ENCODE results near the gene CBLL1. TPM values are rescaled to one million over a fixed set of nuclear protein-coding genes. Genes with fewer than 3 reads are reported as not detected.
A peak's percentile ranks its signal among the peaks of the same experiment; 100 is the strongest.

The CBLL1 gene
- total and polyA plus RNA-seq, 2 of the 13 experiments (the other 11 are each of a cell fraction or from before 2014, with no cell fraction given), result 8.8 to 10.5 TPM

DNA sequence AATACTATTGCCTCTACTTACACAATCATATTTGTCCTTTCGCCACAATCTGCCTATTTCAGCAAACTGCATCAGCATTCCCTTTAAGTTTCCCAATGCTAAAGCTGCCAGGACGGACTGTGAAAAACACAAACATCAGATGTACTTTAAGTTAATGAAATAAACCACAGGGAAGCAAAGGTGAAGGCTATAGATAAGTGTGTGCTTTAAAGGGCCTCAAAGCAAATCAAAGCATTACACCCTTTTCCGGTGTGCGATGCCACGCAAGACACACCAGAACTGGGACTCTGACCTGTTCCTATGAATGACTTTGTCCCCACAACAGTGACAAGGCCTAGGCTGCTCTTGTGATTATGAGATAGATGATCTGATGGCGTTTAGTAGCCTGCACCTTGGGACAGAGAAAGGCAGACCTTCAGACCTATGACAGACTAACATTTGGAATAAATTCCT, 35.7 kb downstream of the CBLL1 start:
- peak overlapping the region; percentile 43; the same call in 1 of the 2 replicates for H3K9ac ChIP-seq (ENCODE audit: insufficient read depth, low read depth, low read length)
- ATAC-seq (peak; percentile 99), FAIRE-seq (peak; percentile 96), DNase-seq (ENCODE audit: low spot score) (peak; percentile 96)
- BruUV-seq (replicated peaks), result no TSS peak
- no peak overlapping the region; a peak in 1 of 6 replicates for H3K4me3 ChIP-seq (replicated peaks in 1 of 3; ENCODE audit: insufficient read depth in 1 of 3, low read depth in 2 of 3, low read length in 3 of 3)
- H3K4me2 ChIP-seq (ENCODE audit: low read depth, low read length), result peak overlapping the region; percentile 64
- ChIA-PET CTCF (ENCODE audit: low intra/inter-chr PET ratio, low total read pairs) (no interaction called here), POLR2A (interaction anchor here (1.0 to 1.6 kb wide), 3 partner anchors 35 to 95 kb away, joined by 3 to 8 read pairs (median 3); no protein-coding TSS in a partner anchor)
- H4K20me1 ChIP-seq (ENCODE audit: insufficient read depth, low read length), result no peaks in the 10 kb centered on the region
- no peaks in the 10 kb centered on the region for H3K9me3 ChIP-seq (ENCODE audit: low read length)
- intact Hi-C loops (cut with micrococcal nuclease; ENCODE audit: unreplicated experiment) (loop anchor here (1.0 kb wide), 2 partner anchors 36 to 96 kb away; no protein-coding TSS in a partner anchor), in situ Hi-C loops (cut with HindIII; ENCODE audit: extremely low pct_ligation_motif_present, low pct_unique_long_range_greater_than_20kb) (no loop called here)
- peak overlapping the region; percentile 85 for H3K27ac ChIP-seq (ENCODE audit: extremely low read length, insufficient read depth, low read length)
- WGBS (ENCODE audit: low lambda C conversion rate), result 3% methylated on average over 6 of the region's 6 CpGs
- no peaks in the 10 kb centered on the region for H3K36me3 ChIP-seq (replicated peaks in 1 of 2; ENCODE audit: control insufficient read depth in 1 of 2, insufficient read depth in 2 of 2, low read length in 2 of 2)
- no peaks in the 10 kb centered on the region for H3K79me2 ChIP-seq (ENCODE audit: insufficient read depth, low read length)
- H3K27me3 ChIP-seq (ENCODE audit: control insufficient read depth in 1 of 2, insufficient read depth in 2 of 2, low read length in 2 of 2), result no peaks in the 10 kb centered on the region
- no peak overlapping the region for H2AFZ ChIP-seq (ENCODE audit: low read length)
- H3K4me1 ChIP-seq (ENCODE audit: insufficient read depth, low read length), result peaks cover 78% of the 10 kb centered on the region
- TF ChIP-seq ZSCAN22 (CRISPR knock-in tag; IDR thresholded peaks at IDR 0.05), result peak; percentile 91; the same call in 1 of the 2 replicates
- no peak for TF ChIP-seq ZNF383 (CRISPR knock-in tag; IDR thresholded peaks at IDR 0.05; ENCODE audit: borderline replicate concordance)
- TF ChIP-seq RBM22 (optimal IDR thresholded peaks at IDR 0.05; ENCODE audit: low read length), result no peak
- TF ChIP-seq, protein P1, sequence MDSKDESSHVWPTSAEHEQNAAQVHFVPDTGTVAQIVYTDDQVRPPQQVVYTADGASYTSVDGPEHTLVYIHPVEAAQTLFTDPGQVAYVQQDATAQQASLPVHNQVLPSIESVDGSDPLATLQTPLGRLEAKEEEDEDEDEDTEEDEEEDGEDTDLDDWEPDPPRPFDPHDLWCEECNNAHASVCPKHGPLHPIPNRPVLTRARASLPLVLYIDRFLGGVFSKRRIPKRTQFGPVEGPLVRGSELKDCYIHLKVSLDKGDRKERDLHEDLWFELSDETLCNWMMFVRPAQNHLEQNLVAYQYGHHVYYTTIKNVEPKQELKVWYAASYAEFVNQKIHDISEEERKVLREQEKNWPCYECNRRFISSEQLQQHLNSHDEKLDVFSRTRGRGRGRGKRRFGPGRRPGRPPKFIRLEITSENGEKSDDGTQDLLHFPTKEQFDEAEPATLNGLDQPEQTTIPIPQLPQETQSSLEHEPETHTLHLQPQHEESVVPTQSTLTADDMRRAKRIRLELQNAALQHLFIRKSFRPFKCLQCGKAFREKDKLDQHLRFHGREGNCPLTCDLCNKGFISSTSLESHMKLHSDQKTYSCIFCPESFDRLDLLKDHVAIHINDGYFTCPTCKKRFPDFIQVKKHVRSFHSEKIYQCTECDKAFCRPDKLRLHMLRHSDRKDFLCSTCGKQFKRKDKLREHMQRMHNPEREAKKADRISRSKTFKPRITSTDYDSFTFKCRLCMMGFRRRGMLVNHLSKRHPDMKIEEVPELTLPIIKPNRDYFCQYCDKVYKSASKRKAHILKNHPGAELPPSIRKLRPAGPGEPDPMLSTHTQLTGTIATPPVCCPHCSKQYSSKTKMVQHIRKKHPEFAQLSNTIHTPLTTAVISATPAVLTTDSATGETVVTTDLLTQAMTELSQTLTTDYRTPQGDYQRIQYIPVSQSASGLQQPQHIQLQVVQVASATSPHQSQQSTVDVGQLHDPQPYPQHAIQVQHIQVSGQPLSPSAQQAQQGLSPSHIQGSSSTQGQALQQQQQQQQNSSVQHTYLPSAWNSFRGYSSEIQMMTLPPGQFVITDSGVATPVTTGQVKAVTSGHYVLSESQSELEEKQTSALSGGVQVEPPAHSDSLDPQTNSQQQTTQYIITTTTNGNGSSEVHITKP (CRISPR knock-in tag; IDR thresholded peaks at IDR 0.05; ENCODE audit: low read depth), result peak; percentile 61; the same call in 1 of the 2 replicates
- TF ChIP-seq ZZZ3 (CRISPR knock-in tag; IDR thresholded peaks at IDR 0.05; ENCODE audit: borderline replicate concordance), result no peak
- TF ChIP-seq ZNF562 (CRISPR knock-in tag; IDR thresholded peaks at IDR 0.05; ENCODE audit: borderline replicate concordance), result no peak
- peak; percentile 53; the same call in 1 of the 2 replicates for TF ChIP-seq TSC22D2 (CRISPR knock-in tag; IDR thresholded peaks at IDR 0.05; ENCODE audit: borderline replicate concordance)
- TF ChIP-seq, protein P2, sequence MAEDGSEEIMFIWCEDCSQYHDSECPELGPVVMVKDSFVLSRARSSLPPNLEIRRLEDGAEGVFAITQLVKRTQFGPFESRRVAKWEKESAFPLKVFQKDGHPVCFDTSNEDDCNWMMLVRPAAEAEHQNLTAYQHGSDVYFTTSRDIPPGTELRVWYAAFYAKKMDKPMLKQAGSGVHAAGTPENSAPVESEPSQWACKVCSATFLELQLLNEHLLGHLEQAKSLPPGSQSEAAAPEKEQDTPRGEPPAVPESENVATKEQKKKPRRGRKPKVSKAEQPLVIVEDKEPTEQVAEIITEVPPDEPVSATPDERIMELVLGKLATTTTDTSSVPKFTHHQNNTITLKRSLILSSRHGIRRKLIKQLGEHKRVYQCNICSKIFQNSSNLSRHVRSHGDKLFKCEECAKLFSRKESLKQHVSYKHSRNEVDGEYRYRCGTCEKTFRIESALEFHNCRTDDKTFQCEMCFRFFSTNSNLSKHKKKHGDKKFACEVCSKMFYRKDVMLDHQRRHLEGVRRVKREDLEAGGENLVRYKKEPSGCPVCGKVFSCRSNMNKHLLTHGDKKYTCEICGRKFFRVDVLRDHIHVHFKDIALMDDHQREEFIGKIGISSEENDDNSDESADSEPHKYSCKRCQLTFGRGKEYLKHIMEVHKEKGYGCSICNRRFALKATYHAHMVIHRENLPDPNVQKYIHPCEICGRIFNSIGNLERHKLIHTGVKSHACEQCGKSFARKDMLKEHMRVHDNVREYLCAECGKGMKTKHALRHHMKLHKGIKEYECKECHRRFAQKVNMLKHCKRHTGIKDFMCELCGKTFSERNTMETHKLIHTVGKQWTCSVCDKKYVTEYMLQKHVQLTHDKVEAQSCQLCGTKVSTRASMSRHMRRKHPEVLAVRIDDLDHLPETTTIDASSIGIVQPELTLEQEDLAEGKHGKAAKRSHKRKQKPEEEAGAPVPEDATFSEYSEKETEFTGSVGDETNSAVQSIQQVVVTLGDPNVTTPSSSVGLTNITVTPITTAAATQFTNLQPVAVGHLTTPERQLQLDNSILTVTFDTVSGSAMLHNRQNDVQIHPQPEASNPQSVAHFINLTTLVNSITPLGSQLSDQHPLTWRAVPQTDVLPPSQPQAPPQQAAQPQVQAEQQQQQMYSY (CRISPR knock-in tag; IDR thresholded peaks at IDR 0.05), result no peak
- TF ChIP-seq KDM5A (IDR thresholded peaks at IDR 0.05; ENCODE audit: borderline replicate concordance, low read length), result no peak; the same call in 1 of the 2 replicates
- TF ChIP-seq ZNF678 (CRISPR knock-in tag; IDR thresholded peaks at IDR 0.05), result no peak; the same call in 1 of the 2 replicates
- TF ChIP-seq ZNF180 (CRISPR knock-in tag; IDR thresholded peaks at IDR 0.05; ENCODE audit: borderline replicate concordance, low read depth), result no peak
- TF ChIP-seq, protein P3, sequence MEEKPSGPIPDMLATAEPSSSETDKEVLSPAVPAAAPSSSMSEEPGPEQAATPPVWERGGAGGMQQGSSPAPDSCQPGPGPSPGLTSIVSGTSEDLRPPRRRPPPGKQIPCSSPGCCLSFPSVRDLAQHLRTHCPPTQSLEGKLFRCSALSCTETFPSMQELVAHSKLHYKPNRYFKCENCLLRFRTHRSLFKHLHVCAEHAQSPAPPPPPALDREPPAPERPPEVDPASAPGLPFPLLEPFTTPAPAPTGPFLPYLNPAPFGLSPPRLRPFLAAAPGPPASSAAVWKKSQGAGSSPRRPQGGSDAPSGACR (CRISPR knock-in tag; IDR thresholded peaks at IDR 0.05), result 0 out of 2 replicates have a peak, but pooled peaks have one; percentile 62
- peak; percentile 89 for TF ChIP-seq ZMYM4 (CRISPR knock-in tag; IDR thresholded peaks at IDR 0.05)
- TF ChIP-seq TP53 (CRISPR knock-in tag; conservative IDR thresholded peaks at IDR 0.05), result no peak
- TF ChIP-seq MYNN (CRISPR knock-in tag; IDR thresholded peaks at IDR 0.05; ENCODE audit: low read depth), result no peak
- TF ChIP-seq MATR3 (CRISPR knock-in tag; IDR thresholded peaks at IDR 0.05), result no peak
- TF ChIP-seq CBFB (CRISPR knock-in tag; IDR thresholded peaks at IDR 0.05), result peak; percentile 100

Data from HepG2 (cell line).